ENCODE measurements around the gene NES. TPM values are rescaled to one million over a fixed set of nuclear protein-coding genes. Genes with fewer than 3 reads are reported as not detected.

The NES gene
- total and polyA plus RNA-seq, 2 of the 8 experiments (the other 6 are each of a cell fraction or from before 2014, with no cell fraction given) = 13.3 to 135 TPM

GRCh38 chr1:156705918-156706656 is 28.9 kb upstream of the NES start (continued):
- TF ChIP-seq RXRA (IDR thresholded peaks at IDR 0.05; ENCODE audit: insufficient read depth, low read depth, low read length) = 0 out of 2 replicates have a peak, but pooled peaks have one; percentile 60
- TF ChIP-seq TAF1 (IDR thresholded peaks at IDR 0.05; ENCODE audit: low read depth, low read length) = peak; percentile 3; the same call in 1 of the 2 replicates
- 0 out of 2 replicates have a peak, but pooled peaks have one; percentile 17 for TF ChIP-seq SP1 (IDR thresholded peaks at IDR 0.05; ENCODE audit: low read depth, low read length)
- 0 out of 2 replicates have a peak, but pooled peaks have one; percentile 10 for TF ChIP-seq PHF8 (conservative IDR thresholded peaks at IDR 0.05; ENCODE audit: low read depth, low read length)
- TF ChIP-seq ASH2L (IDR thresholded peaks at IDR 0.05; ENCODE audit: low read length) = peak; percentile 83
- peak; percentile 87 for TF ChIP-seq ATF2 (IDR thresholded peaks at IDR 0.05; ENCODE audit: low read length)
- TF ChIP-seq SIRT6 (IDR thresholded peaks at IDR 0.05; ENCODE audit: low read length) = no peak
